ENCODE data around the gene FAAP100.

DNA sequence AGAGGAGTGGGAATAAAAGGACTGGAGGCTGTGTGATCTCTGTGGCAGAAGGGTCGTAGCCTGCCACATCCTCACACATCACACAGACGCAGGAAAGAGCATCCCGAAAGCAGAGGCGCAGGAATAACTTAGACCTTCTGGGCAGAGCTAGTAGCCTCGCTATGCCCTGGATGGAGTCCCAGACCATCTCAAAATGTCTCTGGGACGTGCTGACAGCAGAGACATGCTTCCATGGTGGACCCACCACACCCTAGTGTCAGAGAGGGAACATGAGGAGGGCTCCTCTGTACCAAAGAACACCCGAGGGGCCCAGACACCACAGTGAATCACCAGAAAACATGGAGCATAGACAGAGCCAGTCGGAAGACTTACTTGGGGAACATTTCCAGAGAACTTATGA, 29.6 kb upstream of the FAAP100 start:
- TF ChIP-seq, protein P1, sequence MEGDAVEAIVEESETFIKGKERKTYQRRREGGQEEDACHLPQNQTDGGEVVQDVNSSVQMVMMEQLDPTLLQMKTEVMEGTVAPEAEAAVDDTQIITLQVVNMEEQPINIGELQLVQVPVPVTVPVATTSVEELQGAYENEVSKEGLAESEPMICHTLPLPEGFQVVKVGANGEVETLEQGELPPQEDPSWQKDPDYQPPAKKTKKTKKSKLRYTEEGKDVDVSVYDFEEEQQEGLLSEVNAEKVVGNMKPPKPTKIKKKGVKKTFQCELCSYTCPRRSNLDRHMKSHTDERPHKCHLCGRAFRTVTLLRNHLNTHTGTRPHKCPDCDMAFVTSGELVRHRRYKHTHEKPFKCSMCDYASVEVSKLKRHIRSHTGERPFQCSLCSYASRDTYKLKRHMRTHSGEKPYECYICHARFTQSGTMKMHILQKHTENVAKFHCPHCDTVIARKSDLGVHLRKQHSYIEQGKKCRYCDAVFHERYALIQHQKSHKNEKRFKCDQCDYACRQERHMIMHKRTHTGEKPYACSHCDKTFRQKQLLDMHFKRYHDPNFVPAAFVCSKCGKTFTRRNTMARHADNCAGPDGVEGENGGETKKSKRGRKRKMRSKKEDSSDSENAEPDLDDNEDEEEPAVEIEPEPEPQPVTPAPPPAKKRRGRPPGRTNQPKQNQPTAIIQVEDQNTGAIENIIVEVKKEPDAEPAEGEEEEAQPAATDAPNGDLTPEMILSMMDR (IDR thresholded peaks at IDR 0.05; ENCODE audit: poor library complexity), result no peak
- no peak for TF ChIP-seq EZH2phosphoT487 (IDR thresholded peaks at IDR 0.05; ENCODE audit: low read depth, severe bottlenecking, unreplicated experiment)

Measured in hepatocyte (in vitro differentiated cells).